ENCODE results near the gene CCSAP.

- no peak for TF ChIP-seq POLR2A (IDR thresholded peaks at IDR 0.05; ENCODE audit: low read length)
- TF ChIP-seq GATA1 (IDR thresholded peaks at IDR 0.05; ENCODE audit: low read depth, low read length) = no peak
These were observed 4.7 kb upstream of the CCSAP start for GRCh38 chr1:229347528-229347927.

Data from erythroblast (primary cell).